NCI-H526 (cell line): Measurements from ENCODE around the gene B9D2.

Source experiments
- DNase-seq, 2 experiments: peaks; one replicate each; lab custom pipeline; 2025; lab: John Stamatoyannopoulos, UW

The B9D2 gene

DNA sequence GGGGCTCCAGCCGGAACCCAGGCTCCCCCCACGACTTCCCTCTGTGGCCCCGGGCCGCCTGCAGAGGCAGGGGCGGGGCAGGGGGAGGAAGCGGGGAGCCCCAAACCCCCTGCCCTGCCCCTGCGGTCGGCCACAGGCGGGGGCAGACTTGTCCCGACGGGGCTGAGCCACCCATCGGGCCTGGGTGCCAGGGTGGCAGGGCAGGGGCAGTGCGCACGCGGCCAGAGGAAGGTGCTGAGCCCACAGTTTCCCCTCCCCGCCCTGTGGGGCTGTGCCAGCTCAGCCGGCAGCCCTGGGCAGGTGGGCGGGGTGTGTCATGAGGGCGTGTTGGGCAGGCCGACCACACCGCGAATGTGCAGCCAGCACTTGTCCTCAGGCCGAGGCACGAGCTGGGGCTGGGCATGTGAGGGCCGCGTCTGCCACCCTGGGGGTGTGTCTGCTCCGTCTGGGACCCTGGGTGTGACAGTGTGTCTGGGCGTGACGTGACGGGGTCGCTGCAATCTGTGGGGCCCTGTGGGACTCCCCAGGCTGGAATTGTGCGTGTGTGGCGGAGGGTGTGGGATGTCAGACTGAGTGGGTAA, 36.3 kb downstream of the B9D2 start:
- DNase-seq, result peak in 1 of 2 experiments; percentile 67

DNA sequence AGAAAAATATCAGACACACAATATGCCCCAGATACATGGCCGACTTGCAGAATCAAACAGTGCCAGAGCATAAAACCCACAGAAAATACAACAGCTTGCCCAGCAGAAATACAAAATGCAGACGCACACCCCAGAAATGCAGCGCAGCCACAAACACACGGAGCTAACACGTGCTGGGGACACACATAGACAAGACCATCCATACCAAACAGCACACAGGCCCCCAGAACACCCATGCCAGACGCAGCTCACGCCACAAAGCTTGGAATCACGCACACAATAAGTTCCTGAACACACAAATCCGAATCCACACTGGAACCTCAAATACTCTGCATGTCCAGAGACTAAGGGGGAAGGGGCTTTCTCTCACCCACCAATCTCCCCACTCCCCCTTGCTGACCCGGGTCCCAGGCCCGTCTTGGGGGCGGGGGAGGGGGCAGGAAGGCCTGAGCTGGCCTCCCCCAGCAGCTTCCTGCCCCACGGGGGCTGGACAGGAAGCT, 36.8 kb downstream of the B9D2 start:
- DNase-seq, result no peak

DNA sequence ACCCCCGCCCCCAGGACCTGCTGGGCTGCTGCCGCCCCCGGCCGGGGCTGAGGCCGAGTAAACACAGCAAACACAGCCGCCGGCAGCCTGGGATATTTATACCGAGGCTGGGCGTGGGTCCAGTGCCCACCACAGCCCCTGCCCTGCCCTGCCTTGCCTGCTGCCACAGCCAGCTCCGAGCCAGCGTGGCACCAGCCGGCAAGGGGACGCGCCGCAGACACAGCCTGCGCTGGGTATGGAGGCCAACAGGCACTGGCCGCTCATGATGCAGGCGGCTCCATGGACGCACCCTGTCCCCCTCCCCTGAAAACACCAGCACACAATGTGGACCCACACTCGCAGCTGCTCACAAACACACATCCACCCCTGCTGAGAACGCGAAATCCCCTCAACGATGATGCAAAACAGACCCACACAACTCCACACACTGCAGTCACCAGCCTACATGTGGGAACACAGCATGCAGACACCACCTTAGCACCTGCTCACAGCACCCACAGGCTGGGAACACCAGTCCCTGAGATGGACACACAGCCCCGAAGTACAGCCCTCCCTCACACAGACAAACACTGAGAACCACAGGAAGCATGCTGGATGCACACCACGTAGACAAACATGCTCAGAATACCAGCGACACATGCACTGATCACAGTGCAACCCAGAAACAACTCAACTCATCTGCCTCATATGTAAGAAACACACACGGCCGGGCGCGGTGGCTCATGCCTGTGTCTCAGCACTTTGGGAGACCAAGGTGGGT, 37.8 kb downstream of the B9D2 start:
- peak in 1 of 2 experiments; percentile 40 for DNase-seq

DNA sequence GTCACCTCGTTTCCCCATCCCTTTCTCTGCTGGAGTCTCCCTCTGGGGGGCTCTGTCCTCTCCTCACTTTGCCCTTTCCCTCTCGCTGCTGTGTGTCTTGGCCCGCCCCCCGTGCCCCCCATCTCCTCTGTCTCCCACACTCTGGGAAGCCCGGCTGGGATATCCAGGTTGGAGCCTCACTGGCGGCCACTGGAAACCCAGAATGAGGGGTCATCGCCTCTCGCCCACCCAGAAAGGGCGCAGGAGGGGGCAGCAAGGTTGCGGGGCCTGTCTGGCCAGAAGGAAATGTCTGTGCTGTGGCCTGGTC, 38.4 kb downstream of the B9D2 start:
- no peak for DNase-seq

DNA sequence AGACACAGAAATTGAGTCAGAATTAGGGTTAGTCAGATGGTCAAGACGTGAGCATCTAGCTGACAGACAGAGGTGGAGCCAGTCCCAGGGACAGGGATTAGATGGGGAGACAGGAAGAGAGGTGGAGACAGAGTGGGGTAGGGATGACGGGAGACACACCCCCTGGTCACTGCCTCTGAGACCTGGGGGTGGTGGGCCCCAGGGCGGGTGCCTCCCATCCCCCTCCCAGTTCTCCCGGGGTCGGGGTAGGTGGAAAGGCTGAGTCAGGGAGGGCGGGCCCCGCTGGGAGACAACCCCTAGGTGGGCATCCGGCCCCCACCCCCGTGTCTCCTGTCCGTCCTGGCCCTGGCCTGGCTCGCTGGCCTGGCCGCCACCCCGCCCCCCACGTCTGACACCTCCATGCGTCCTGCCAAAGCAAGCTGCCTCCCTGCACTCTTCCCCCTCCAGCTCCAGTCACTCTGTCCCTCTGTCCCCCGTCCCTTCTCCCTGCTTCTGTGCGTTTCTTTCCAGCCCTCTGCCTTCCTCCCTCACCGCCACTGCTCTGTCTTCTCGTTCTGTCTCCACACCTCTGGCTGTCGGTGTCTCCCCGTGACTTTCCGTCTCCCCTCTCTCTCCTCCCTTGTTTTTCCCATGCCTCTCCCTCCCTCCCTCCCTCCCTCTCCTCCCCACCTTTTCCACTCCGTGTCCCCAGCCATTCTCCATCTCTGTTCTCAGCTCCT, 38.9 kb downstream of the B9D2 start:
- DNase-seq, result no peak

- no peak for DNase-seq
These were observed 39.7 kb downstream of the B9D2 start for GRCh38 chr19:41324231-41324702.

GRCh38 chr19:41323430-41324125, 40.4 kb downstream of the B9D2 start:
- DNase-seq, result no peak

- DNase-seq, result no peak
These were observed 40.9 kb downstream of the B9D2 start for GRCh38 chr19:41323023-41323422.

GRCh38 chr19:41322451-41322850, 41.5 kb downstream of the B9D2 start:
- no peak for DNase-seq

DNA sequence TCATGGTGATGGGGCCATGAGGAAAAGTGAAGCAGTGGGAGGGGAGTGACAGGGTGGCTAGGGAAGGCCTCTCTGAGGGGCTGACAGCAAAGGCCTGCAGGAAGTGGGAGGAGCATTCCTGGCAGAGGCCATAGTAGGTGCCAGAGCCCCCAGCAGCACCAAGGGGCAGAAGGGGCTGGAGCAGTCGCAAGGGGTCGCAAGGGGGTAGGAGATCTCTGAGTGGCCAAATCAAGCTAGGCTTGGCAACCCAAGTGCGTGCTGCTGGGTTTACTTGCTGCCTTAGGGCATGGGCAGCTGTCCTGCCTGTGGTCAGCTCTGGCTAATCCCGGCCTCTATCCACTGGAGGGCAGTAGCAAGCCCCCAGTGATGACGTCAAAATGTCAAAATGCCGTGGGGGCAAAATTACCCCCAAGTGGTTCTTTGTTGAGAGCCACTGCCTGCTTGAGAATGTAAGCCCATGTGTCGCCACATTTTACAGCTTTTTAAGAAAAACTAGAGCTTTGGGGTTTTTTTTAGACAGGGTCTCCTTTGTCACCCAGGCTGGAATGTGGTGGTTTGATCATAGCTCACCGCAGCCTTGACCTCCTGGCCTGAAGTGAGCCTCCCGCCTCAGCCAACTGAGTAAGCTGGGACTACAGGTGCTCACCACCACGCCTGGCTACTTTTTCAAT, 42.2 kb downstream of the B9D2 start:
- DNase-seq, result peak in 1 of 2 experiments; percentile 31

- no peak for DNase-seq
These were observed 42.7 kb downstream of the B9D2 start for GRCh38 chr19:41321204-41321599.

- no peak for DNase-seq
These were observed 43.4 kb downstream of the B9D2 start for GRCh38 chr19:41320568-41320967.

DNA sequence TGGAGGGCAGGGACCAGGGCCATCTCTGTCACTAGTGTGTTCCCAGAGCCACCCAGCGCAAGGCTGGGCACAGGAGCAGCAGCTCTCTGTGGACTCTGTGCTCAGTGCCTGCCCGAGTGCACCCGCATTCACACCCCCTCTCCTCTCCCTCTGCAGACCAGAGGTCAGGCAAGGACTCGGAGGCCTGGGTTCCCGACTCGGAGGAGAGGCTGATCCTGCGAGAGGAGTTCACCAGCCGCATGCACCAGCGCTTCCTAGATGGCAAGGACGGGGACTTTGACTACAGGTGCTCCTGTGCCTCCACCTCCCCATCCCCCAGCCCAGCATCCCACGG, 43.8 kb downstream of the B9D2 start:
- no peak for DNase-seq

- no peak for DNase-seq
These were observed 44.3 kb downstream of the B9D2 start for GRCh38 chr19:41319500-41320184.

GRCh38 chr19:41318696-41319499, 45.1 kb downstream of the B9D2 start:
- no peak for DNase-seq

- DNase-seq, result no peak
These were observed 47.5 kb downstream of the B9D2 start for GRCh38 chr19:41316306-41316920.

GRCh38 chr19:41311613-41312012, 52.3 kb downstream of the B9D2 start:
- no peak for DNase-seq

- no peak for DNase-seq
These were observed 52.9 kb downstream of the B9D2 start for GRCh38 chr19:41311072-41311471.

DNA sequence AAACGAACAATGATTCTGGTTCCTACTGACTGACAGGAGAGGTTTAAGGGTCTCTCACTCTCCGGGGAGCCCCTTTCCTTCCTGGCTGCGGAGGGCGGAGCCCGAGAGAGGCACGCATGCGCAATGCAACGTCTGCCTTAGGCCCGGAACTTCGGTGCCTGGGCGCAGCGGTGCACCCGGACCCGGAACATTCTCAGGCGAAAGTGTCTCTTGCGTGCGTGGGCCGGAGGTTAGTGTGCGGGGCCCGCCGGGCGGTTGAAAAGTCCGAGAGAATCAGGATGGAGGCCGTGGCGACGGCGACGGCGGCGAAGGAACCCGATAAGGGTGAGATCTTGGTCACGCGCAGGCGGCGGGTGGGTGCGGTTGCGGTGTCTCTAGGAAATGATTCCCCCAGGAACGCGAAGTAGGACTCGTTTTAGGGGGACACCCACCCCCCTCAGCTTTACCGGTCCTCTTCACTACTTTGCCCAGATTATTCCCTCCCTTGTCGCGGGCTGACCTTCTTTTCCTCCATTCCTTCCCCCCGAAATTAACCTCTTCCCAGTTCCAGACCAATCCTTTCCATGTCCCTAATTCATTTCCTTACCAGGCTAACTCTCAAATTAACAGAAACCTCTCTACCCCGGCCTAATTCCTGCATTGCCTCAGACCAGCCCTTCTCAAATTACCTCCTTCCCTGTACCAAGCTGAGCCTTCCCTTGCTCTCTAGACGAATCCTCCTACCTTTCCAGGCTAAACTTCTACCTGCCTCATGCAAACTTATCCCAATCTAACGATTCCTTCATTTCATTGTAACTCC, 53.7 kb downstream of the B9D2 start, which contains the start of gene CCDC97:
Gene CCDC97 (plus strand): TSS at position 140 of the 799 bp plus-strand sequence. CDS start 139 bp downstream, at position 279.
- peak; percentile 72 to 93 for DNase-seq
